Nephron (organoid): ENCODE measurements around the gene TGM2.

Experiments used
- H3K27ac Mint-ChIP-seq, 3 experiments: 2 replicates each; pipeline ENCODE4 v1.8.0; 2020; ENCODE audit warnings: mixed read lengths in 3 of 3, mild to moderate bottlenecking in 2 of 3, moderate library complexity in 1 of 3
- H3K27me3 Mint-ChIP-seq: 2 replicates; pipeline ENCODE4 v1.8.0; 2021; ENCODE audit warnings: low read depth, mild to moderate bottlenecking, moderate library complexity, mixed read lengths
- H3K36me3 Mint-ChIP-seq: 2 replicates; pipeline ENCODE4 v1.8.0; 2020; ENCODE audit warnings: low read depth, mixed read lengths
- H3K4me1 Mint-ChIP-seq: 2 replicates; pipeline ENCODE4 v1.8.0; 2020; ENCODE audit warnings: mixed read lengths
- H3K4me3 Mint-ChIP-seq, 3 experiments: 2 replicates each; pipeline ENCODE4 v1.8.0; 2020; ENCODE audit warnings: mild to moderate bottlenecking in 3 of 3, mixed read lengths in 3 of 3, moderate library complexity in 2 of 3
- H3K9me3 Mint-ChIP-seq: 2 replicates; pipeline ENCODE4 v1.8.0; 2020; ENCODE audit warnings: mixed read lengths
- TF ChIP-seq, protein P1 (sequence below), 3 experiments: fragments of 200-600 bp; sonication (generic); IDR thresholded peaks; one replicate each; pipeline ENCODE4 v1.5.0; 2021; ENCODE audit warnings: antibody characterized with exemption in 3 of 3; ENCODE audit not compliant: unreplicated experiment in 3 of 3

The TGM2 gene

DNA sequence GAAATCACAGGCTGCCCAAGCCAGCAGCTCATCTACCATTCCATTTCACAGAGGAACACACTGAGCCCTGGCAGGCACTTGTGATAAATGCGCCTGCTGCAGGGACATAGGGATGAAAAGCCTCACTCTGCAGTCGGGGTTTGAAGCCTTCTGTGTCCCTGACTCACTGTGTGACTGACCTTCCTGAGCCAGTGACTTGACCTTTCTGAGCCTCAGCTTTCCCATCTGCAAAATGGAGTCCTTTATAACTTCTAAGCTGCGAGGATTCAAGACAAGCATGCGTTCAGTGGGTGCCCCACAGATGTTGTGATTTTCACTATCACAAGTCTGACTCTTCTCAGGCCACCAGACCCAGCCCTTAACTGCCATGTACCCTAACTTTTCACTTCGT is 5.5 kb downstream of the TGM2 start:
- H3K36me3 Mint-ChIP-seq: no peaks in the 10 kb centered on the region
- H3K4me3 Mint-ChIP-seq: no peak overlapping the region
- peaks cover 7% of the 10 kb centered on the region for H3K27me3 Mint-ChIP-seq

GRCh38 chr20:38158701-38159351 is 6.2 kb downstream of the TGM2 start:
- H3K4me3 Mint-ChIP-seq: no peak overlapping the region
- peaks cover 7% of the 10 kb centered on the region for H3K27me3 Mint-ChIP-seq
- TF ChIP-seq, protein P1, sequence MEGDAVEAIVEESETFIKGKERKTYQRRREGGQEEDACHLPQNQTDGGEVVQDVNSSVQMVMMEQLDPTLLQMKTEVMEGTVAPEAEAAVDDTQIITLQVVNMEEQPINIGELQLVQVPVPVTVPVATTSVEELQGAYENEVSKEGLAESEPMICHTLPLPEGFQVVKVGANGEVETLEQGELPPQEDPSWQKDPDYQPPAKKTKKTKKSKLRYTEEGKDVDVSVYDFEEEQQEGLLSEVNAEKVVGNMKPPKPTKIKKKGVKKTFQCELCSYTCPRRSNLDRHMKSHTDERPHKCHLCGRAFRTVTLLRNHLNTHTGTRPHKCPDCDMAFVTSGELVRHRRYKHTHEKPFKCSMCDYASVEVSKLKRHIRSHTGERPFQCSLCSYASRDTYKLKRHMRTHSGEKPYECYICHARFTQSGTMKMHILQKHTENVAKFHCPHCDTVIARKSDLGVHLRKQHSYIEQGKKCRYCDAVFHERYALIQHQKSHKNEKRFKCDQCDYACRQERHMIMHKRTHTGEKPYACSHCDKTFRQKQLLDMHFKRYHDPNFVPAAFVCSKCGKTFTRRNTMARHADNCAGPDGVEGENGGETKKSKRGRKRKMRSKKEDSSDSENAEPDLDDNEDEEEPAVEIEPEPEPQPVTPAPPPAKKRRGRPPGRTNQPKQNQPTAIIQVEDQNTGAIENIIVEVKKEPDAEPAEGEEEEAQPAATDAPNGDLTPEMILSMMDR (IDR thresholded peaks at IDR 0.05; ENCODE audit: unreplicated experiment in 3 of 3): no peak
- no peaks in the 10 kb centered on the region for H3K36me3 Mint-ChIP-seq
- H3K4me1 Mint-ChIP-seq: peaks cover 24% of the 10 kb centered on the region
- H3K9me3 Mint-ChIP-seq: no peaks in the 10 kb centered on the region
- peak overlapping the region; percentile 74 to 82 (median 79) for H3K27ac Mint-ChIP-seq

More for the DNA sequence above, 5.5 kb downstream of the TGM2 start:
- peaks cover 20% of the 10 kb centered on the region for H3K4me1 Mint-ChIP-seq
- TF ChIP-seq, protein P1 (IDR thresholded peaks at IDR 0.05; ENCODE audit: unreplicated experiment in 3 of 3): no peak
- peak overlapping the region in 1 of 3 experiments; percentile 74 for H3K27ac Mint-ChIP-seq
- no peaks in the 10 kb centered on the region for H3K9me3 Mint-ChIP-seq

DNA sequence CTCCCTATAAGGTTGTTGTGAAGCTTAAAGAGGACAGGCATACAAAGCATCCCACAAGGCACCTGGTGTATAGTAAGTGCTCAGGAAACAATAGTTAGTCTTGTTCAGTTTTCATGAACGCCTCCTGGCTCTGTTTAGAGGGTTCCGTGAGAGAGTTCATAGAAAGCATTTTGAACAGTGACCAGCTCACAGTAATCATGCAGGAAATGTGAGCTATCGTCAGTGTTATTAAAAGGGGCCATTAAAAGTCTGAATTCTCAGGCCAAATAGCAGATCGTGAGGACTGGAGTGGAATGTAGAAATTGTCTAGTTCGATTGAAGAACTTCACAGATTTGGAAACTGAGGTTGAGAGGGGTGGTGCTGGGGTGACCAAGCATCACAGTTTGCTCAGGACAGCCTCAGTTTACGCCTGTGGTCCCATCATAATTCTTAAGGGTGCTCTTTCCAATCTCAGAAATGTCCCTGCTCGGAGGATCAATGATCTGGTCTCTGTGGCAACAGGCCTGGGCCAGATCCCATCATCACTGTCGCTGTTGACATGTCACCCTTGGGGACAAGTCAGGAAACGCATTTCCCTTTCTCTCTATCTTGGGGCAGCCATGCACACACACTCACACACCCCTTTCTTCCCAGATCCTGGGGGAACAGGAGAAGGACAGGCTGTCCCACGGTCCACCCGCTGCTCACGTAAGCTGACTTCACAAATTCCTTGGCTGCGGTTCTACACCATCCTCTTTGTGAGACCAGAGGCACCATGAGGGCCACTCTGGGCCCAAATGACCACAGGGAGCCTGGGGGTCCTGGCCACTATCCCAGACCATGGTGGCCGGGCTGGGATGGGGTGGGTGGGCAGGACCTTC is 7.2 kb downstream of the TGM2 start:
- Mint-ChIP-seq H3K27me3 (peaks cover 1% of the 10 kb centered on the region), H3K27ac (peak overlapping the region; percentile 28 to 76 (median 74)), H3K4me3 (no peak overlapping the region), H3K9me3 (no peaks in the 10 kb centered on the region), H3K36me3 (no peaks in the 10 kb centered on the region), H3K4me1 (peaks cover 20% of the 10 kb centered on the region)
- TF ChIP-seq, protein P1 (IDR thresholded peaks at IDR 0.05; ENCODE audit: unreplicated experiment in 3 of 3): no peak

DNA sequence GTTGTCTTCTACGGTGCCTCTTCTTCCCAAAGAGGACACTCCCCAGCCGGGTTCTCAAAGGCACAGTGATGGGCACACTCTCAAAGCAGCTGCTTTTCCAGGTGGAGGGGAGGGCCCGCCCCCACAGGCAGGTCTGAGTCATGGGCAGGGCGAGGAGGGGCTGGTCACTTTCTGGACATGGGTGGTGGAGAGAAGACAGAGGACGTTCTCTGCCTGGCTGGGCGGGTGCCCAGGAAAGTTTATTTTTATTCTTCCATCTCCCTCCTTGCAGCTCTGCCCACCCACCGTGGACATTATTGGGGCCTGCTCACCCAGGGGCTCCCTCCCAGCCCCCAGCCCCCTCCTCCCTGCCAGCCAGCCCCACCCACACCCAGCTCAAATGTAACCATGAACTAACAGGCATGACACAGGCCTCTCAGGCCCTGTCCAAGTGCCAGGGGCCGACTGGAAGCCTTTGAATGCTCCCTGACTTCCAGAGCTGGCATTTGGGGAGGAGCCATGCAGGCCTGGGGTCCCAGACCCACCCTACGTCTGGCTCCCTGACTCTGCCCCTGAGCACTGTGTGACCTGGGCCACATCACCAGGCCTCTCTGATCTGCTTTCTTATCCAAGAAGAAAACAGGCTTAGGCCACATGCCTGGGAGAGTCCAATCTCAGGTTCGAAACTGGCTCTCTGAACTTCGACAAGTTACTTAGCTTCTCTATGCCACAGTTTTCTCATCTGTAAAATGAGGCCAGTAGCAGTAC is 8.0 kb downstream of the TGM2 start:
- H3K27me3 Mint-ChIP-seq: no peaks in the 10 kb centered on the region
- H3K4me3 Mint-ChIP-seq: no peak overlapping the region

DNA sequence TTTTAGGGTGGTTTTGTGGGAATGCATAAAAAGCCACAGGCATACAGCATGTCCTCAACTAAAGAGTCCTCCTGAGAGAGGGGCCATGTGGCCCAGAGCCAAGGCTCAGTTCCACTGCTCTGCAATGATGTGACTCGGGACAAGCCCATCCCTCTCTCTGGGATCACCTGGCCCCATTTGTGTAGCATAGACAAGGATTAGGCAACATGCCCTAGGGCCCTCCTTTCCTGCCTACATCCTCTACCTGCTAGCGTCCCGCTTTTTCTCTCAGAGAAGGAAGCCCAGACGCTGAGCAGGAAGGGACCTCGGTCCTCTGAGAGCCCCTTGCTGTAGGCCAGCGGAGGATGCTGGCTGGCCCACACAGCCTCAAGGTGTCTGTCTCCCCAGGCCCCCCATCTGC is 8.8 kb downstream of the TGM2 start:
- peak overlapping the region in 2 of 3 experiments; percentile 74 to 83 for H3K27ac Mint-ChIP-seq
- peaks cover 36% of the 10 kb centered on the region for H3K4me1 Mint-ChIP-seq
- TF ChIP-seq, protein P1 (IDR thresholded peaks at IDR 0.05; ENCODE audit: unreplicated experiment in 3 of 3): no peak
- no peaks in the 10 kb centered on the region for H3K27me3 Mint-ChIP-seq
- no peaks in the 10 kb centered on the region for H3K9me3 Mint-ChIP-seq
- no peak overlapping the region for H3K4me3 Mint-ChIP-seq
- H3K36me3 Mint-ChIP-seq: no peaks in the 10 kb centered on the region

More for the DNA sequence above, 8.0 kb downstream of the TGM2 start:
- Mint-ChIP-seq H3K27ac (peak overlapping the region in 2 of 3 experiments; percentile 74 to 83), H3K9me3 (no peaks in the 10 kb centered on the region), H3K4me1 (peaks cover 28% of the 10 kb centered on the region), H3K36me3 (no peaks in the 10 kb centered on the region)
- TF ChIP-seq, protein P1 (IDR thresholded peaks at IDR 0.05; ENCODE audit: unreplicated experiment in 3 of 3): no peak
